GM12878 (cell line): Measurements from ENCODE around the gene AGBL1. TPM values are rescaled to one million over a fixed set of nuclear protein-coding genes. Genes with fewer than 3 reads are reported as not detected.

Experiments used
- ATAC-seq: fragments of 200-7000 bp; cut with Tn5 transposase; 3 replicates; pipeline ENCODE4 v1.9.1; 2020; ENCODE audit warnings: mild to moderate bottlenecking, moderate library complexity
- BruUV-seq: library from RNA; stranded (reverse); fragments of 400-500 nt; replicated peaks from 2 replicates; lab custom pipeline; 2021; lab: Mats Ljungman, UMichigan
- CTCF ChIA-PET: fragments of 300-600 bp; sonication (Branson Sonifier 250); formaldehyde crosslinking; extraction: SDS; loops from one replicate; lab custom pipeline; 2021; ENCODE audit warnings: inconsistent platforms; lab: Yijun Ruan, JAX
- POLR2A ChIA-PET: fragments of 350-600 bp; formaldehyde crosslinking; extraction: SDS; loops from one replicate; lab custom pipeline; 2021; ENCODE audit warnings: inconsistent platforms; lab: Charles Lee
- RAD21 ChIA-PET: fragments of 300-600 bp; sonication (Branson Sonifier 250); formaldehyde crosslinking; loops from one replicate; lab custom pipeline; 2023; ENCODE audit warnings: antibody characterized with exemption; ENCODE audit not compliant: unreplicated experiment; lab: Charles Lee
- SMC1A ChIA-PET: fragments of 300-600 bp; sonication (Branson Sonifier 250); formaldehyde crosslinking; loops from one replicate; lab custom pipeline; 2023; ENCODE audit not compliant: unreplicated experiment, uncharacterized antibody; lab: Charles Lee
- DNase-seq: peaks from one replicate; pipeline ENCODE4 v3.0.0-alpha.2; 2011; ENCODE audit warnings: low read depth, low spot score
- FAIRE-seq: peaks from 3 replicates; lab custom pipeline; 2011; peaks lifted over from hg19 to GRCh38; lab: Jason Lieb, UNC
- H2AFZ ChIP-seq: 2 replicates; pipeline ENCODE4 v1.6.0; 2011; ENCODE audit warnings: low read depth, low read length, control low read depth; ENCODE audit not compliant: control insufficient read depth
- H3K27ac ChIP-seq: 2 replicates; pipeline ENCODE4 v1.5.1; 2011; ENCODE audit warnings: control low read depth; ENCODE audit not compliant: control insufficient read depth, insufficient read depth
- H3K27me3 ChIP-seq, 2 experiments: replicated peaks in 1 of 2; 2 replicates each; pipeline versions ENCODE4 v1.6.0 to v1.6.1; 2011; ENCODE audit warnings: low read length in 1 of 2; ENCODE audit not compliant: control insufficient read depth in 2 of 2, insufficient read depth in 2 of 2
- H3K36me3 ChIP-seq, 2 experiments: 2 replicates each; pipeline ENCODE4 v1.5.1; 2011; ENCODE audit warnings: low read length in 1 of 2; ENCODE audit not compliant: control insufficient read depth in 2 of 2, insufficient read depth in 2 of 2
- H3K4me1 ChIP-seq: 2 replicates; pipeline ENCODE4 v1.6.1; 2011; ENCODE audit warnings: mild to moderate bottlenecking, low read length, moderate library complexity, mixed read lengths; ENCODE audit not compliant: control insufficient read depth, insufficient read depth
- H3K4me2 ChIP-seq: 2 replicates; pipeline ENCODE4 v1.6.0; 2011; ENCODE audit warnings: control low read depth; ENCODE audit not compliant: control insufficient read depth, insufficient read depth
- H3K4me3 ChIP-seq: fragments of 200-600 bp; sonication (generic); 2 replicates; pipeline ENCODE4 v1.5.1; 2016
- H3K79me2 ChIP-seq: 2 replicates; pipeline ENCODE4 v1.6.0; 2011; ENCODE audit warnings: low read length; ENCODE audit not compliant: control insufficient read depth, insufficient read depth
- H3K9ac ChIP-seq: 2 replicates; pipeline ENCODE4 v1.8.0; 2011; ENCODE audit warnings: low read length, control low read depth, mixed read lengths; ENCODE audit not compliant: control insufficient read depth, insufficient read depth
- H3K9me3 ChIP-seq: replicated peaks from 3 replicates; pipeline ENCODE4 v1.5.1; 2011; ENCODE audit warnings: mild to moderate bottlenecking, low read length; ENCODE audit not compliant: control insufficient read depth, insufficient read depth
- H4K20me1 ChIP-seq: 2 replicates; pipeline ENCODE4 v1.6.0; 2011; ENCODE audit not compliant: control insufficient read depth, insufficient read depth
- RAD21 ChIP-seq: IDR thresholded peaks from 2 replicates; pipeline ENCODE4 v1.6.1; 2011; ENCODE audit warnings: mild to moderate bottlenecking, low read depth, low read length, moderate library complexity; ENCODE audit not compliant: insufficient read depth
- SPI1 ChIP-seq: IDR thresholded peaks from 2 replicates; pipeline ENCODE4 v1.6.1; 2011; ENCODE audit warnings: low read depth, mild to moderate bottlenecking, low read length, moderate library complexity, borderline replicate concordance; ENCODE audit not compliant: insufficient read depth
- WGBS: methylation state at CpG from one replicate; pipeline ENCODE4 v1.1.6; 2016; ENCODE audit warnings: low lambda C conversion rate; ENCODE audit not compliant: insufficient replicate concordance, insufficient coverage; ENCODE audit errors: missing lambda C conversion rate; 5-methylcytosine and 5-hydroxymethylcytosine counted together
- in situ Hi-C: fragments of 300-500 bp; cut with MboI; formaldehyde crosslinking; loops from 9 replicates; pipeline ENCODE4 v1.14.3; 2018; ENCODE audit warnings: mixed read lengths
- intact Hi-C: fragments of 100-400 bp; cut with micrococcal nuclease; formaldehyde crosslinking; loops from one replicate; pipeline ENCODE4 v1.14.2; 2022; ENCODE audit not compliant: unreplicated experiment
- polyA plus RNA-seq, 11 experiments: library from polyadenylated mRNA; depleted of rRNA in 4 of 11; unstranded in 6 of 11; stranded (reverse) in 5 of 11; fragments of >200 nt; fragmentation: Nextera tagmentation in 4 of 11; fragmentation: Illumina TruSeq in 1 of 11; extraction: Ambion mirVana in 4 of 11; extraction: Trizol in 1 of 11; gene quantifications; 1 replicate in 1 of 11; 2 replicates in 10 of 11; pipeline versions ENCODE4 v1.2.1 to v1.2.3, GENCODE V29; 2011 to 2016; ENCODE audit warnings: inconsistent platforms in 2 of 11, missing spikeins in 2 of 11, low read depth in 1 of 11
- total RNA-seq, 4 experiments: library from RNA; depleted of rRNA in 3 of 4; stranded (reverse); fragments of >200 nt in 3 of 4; fragmentation: Illumina TruSeq in 1 of 4; extraction: Trizol in 1 of 4; gene quantifications; 2 replicates each; pipeline versions ENCODE4 v1.2.1 to v1.2.3, GENCODE V29; 2013 to 2021
- TF ChIP-seq, protein P1 (sequence below): IDR thresholded peaks from 2 replicates; pipeline ENCODE4 v1.6.1; 2012; ENCODE audit warnings: low read depth, low read length, improper control_type of control experiment
- TF ChIP-seq, protein P2 (sequence below): fragments of 450-650 bp; IDR thresholded peaks from 2 replicates; pipeline ENCODE4 v1.6.1; 2016; ENCODE audit warnings: mild to moderate bottlenecking, moderate library complexity, borderline replicate concordance
- TF ChIP-seq, protein P3 (sequence below): fragments of 150-350 bp; IDR thresholded peaks from 2 replicates; pipeline ENCODE4 v1.6.1; 2016; ENCODE audit warnings: low read depth, low read length

The AGBL1 gene
- total and polyA plus RNA-seq, 10 of the 15 experiments (the other 5 are each of a cell fraction or from before 2014, with no cell fraction given), result not detected

DNA sequence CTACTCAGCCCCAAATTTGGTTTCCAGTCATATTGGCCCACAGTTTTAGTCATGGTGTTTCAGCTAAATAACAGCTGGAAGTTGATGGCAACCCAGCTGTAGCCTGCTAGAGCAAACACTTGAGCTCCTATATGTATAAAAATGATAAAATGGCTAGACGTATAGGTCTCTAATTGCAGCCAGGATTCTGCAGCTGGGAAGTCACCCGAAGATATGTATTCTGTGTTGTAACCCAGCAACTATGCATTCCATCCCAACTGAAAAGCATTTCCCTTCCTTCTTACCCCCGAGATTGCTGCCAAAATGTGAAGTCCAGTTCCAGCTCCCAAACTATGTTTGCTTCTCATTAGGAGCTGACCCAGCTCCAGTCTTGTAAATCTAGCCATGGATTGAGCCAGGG is 408.4 kb downstream of the AGBL1 start:
- Histone ChIP-seq H3K36me3 (no peaks in the 10 kb centered on the region), H3K79me2 (no peaks in the 10 kb centered on the region), H4K20me1 (no peaks in the 10 kb centered on the region), H3K9me3 (no peaks in the 10 kb centered on the region), H2AFZ (no peak overlapping the region), H3K9ac (no peak overlapping the region), H3K27ac (no peak overlapping the region), H3K4me3 (no peak overlapping the region), H3K4me2 (no peak overlapping the region), H3K4me1 (no peaks in the 10 kb centered on the region), H3K27me3 (no peaks in the 10 kb centered on the region)
- TF ChIP-seq, protein P1, sequence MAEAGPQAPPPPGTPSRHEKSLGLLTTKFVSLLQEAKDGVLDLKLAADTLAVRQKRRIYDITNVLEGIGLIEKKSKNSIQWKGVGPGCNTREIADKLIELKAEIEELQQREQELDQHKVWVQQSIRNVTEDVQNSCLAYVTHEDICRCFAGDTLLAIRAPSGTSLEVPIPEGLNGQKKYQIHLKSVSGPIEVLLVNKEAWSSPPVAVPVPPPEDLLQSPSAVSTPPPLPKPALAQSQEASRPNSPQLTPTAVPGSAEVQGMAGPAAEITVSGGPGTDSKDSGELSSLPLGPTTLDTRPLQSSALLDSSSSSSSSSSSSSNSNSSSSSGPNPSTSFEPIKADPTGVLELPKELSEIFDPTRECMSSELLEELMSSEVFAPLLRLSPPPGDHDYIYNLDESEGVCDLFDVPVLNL, result no peak
- TF ChIP-seq, protein P2, sequence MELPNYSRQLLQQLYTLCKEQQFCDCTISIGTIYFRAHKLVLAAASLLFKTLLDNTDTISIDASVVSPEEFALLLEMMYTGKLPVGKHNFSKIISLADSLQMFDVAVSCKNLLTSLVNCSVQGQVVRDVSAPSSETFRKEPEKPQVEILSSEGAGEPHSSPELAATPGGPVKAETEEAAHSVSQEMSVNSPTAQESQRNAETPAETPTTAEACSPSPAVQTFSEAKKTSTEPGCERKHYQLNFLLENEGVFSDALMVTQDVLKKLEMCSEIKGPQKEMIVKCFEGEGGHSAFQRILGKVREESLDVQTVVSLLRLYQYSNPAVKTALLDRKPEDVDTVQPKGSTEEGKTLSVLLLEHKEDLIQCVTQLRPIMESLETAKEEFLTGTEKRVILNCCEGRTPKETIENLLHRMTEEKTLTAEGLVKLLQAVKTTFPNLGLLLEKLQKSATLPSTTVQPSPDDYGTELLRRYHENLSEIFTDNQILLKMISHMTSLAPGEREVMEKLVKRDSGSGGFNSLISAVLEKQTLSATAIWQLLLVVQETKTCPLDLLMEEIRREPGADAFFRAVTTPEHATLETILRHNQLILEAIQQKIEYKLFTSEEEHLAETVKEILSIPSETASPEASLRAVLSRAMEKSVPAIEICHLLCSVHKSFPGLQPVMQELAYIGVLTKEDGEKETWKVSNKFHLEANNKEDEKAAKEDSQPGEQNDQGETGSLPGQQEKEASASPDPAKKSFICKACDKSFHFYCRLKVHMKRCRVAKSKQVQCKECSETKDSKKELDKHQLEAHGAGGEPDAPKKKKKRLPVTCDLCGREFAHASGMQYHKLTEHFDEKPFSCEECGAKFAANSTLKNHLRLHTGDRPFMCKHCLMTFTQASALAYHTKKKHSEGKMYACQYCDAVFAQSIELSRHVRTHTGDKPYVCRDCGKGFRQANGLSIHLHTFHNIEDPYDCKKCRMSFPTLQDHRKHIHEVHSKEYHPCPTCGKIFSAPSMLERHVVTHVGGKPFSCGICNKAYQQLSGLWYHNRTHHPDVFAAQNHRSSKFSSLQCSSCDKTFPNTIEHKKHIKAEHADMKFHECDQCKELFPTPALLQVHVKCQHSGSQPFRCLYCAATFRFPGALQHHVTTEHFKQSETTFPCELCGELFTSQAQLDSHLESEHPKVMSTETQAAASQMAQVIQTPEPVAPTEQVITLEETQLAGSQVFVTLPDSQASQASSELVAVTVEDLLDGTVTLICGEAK, result no peak
- TF ChIP-seq SPI1 (no peak), RAD21 (no peak)
- TF ChIP-seq, protein P3, sequence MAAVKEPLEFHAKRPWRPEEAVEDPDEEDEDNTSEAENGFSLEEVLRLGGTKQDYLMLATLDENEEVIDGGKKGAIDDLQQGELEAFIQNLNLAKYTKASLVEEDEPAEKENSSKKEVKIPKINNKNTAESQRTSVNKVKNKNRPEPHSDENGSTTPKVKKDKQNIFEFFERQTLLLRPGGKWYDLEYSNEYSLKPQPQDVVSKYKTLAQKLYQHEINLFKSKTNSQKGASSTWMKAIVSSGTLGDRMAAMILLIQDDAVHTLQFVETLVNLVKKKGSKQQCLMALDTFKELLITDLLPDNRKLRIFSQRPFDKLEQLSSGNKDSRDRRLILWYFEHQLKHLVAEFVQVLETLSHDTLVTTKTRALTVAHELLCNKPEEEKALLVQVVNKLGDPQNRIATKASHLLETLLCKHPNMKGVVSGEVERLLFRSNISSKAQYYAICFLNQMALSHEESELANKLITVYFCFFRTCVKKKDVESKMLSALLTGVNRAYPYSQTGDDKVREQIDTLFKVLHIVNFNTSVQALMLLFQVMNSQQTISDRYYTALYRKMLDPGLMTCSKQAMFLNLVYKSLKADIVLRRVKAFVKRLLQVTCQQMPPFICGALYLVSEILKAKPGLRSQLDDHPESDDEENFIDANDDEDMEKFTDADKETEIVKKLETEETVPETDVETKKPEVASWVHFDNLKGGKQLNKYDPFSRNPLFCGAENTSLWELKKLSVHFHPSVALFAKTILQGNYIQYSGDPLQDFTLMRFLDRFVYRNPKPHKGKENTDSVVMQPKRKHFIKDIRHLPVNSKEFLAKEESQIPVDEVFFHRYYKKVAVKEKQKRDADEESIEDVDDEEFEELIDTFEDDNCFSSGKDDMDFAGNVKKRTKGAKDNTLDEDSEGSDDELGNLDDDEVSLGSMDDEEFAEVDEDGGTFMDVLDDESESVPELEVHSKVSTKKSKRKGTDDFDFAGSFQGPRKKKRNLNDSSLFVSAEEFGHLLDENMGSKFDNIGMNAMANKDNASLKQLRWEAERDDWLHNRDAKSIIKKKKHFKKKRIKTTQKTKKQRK, result no peak
- RAD21 ChIA-PET, result no interaction called here
- ATAC-seq (no peak), DNase-seq (no peak), FAIRE-seq (no peak)
- in situ Hi-C loops, result loop anchor here (25.0 kb wide), 1 partner anchor 101 kb away; no protein-coding TSS in a partner anchor
- CTCF ChIA-PET, result interaction anchor here (1.4 kb wide), 1 partner anchor 18 kb away, joined by 3 read pairs; no protein-coding TSS in a partner anchor
- intact Hi-C loops, result no loop called here
- no TSS peak for BruUV-seq
- WGBS, result 7% methylated on average over 3 of the region's 3 CpGs
- SMC1A ChIA-PET, result interaction anchor here (1.2 kb wide), 1 partner anchor 26 kb away, joined by 4 read pairs; no protein-coding TSS in a partner anchor
- POLR2A ChIA-PET, result no interaction called here
